ENCODE measurements around the gene ITGB1BP1. TPM values are rescaled to one million over a fixed set of nuclear protein-coding genes. Genes with fewer than 3 reads are reported as not detected.

ITGB1BP1 gene
- total RNA-seq, 4 donors from 2014 or later, result 65.9 to 97.3 (median 89.0) TPM

DNA sequence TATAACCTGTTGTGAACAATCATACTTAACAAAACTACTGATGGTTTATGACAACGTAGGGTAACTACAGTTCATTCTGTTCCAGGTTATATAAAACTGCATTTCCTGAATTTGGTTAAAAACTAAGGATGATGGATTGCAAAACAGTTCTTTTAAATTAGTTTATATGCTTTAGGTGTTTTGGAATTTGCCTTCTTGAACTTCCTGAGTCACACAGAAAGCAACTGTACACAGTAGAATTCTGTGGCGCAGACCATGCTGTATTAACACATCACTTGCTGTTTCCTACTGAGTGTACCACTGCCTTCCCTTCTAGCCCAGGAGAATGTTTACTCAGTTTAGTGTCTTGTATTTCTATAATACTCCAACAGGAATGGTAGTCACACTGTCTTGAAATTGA lies 19.4 kb downstream of the ITGB1BP1 start:
- Histone ChIP-seq H3K27ac (peak overlapping the region in 2 of 4 donors; percentile 40 to 46), H3K36me3 (peaks cover 0 to 60% (median 0%) of the 10 kb centered on the region in 3 donors), H3K27me3 (no peaks in the 10 kb centered on the region), H3K4me3 (no peak overlapping the region), H3K4me1 (peaks cover 0 to 42% (median 11%) of the 10 kb centered on the region in 4 donors), H3K9me3 (no peaks in the 10 kb centered on the region)
- no peak for TF ChIP-seq POLR2A (IDR thresholded peaks at IDR 0.05)
- TF ChIP-seq, protein P1, sequence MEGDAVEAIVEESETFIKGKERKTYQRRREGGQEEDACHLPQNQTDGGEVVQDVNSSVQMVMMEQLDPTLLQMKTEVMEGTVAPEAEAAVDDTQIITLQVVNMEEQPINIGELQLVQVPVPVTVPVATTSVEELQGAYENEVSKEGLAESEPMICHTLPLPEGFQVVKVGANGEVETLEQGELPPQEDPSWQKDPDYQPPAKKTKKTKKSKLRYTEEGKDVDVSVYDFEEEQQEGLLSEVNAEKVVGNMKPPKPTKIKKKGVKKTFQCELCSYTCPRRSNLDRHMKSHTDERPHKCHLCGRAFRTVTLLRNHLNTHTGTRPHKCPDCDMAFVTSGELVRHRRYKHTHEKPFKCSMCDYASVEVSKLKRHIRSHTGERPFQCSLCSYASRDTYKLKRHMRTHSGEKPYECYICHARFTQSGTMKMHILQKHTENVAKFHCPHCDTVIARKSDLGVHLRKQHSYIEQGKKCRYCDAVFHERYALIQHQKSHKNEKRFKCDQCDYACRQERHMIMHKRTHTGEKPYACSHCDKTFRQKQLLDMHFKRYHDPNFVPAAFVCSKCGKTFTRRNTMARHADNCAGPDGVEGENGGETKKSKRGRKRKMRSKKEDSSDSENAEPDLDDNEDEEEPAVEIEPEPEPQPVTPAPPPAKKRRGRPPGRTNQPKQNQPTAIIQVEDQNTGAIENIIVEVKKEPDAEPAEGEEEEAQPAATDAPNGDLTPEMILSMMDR (IDR thresholded peaks at IDR 0.05), result no peak
- TF ChIP-seq EP300 (IDR thresholded peaks at IDR 0.05), result no peak
- 38 to 47% methylated on average over 2 of the region's 2 CpGs for WGBS, 2 donors
- DNase-seq (ENCODE audit: low spot score in 2 of 2), result no peak

- Histone ChIP-seq H3K9me3 (no peaks in the 10 kb centered on the region), H3K27ac (peak overlapping the region in 2 of 4 donors; percentile 50 to 91), H3K4me3 (no peak overlapping the region), H3K4me1 (peaks cover 0 to 40% (median 20%) of the 10 kb centered on the region in 4 donors), H3K36me3 (peaks cover 0 to 45% (median 0%) of the 10 kb centered on the region in 3 donors), H3K27me3 (no peaks in the 10 kb centered on the region)
- TF ChIP-seq EP300 (IDR thresholded peaks at IDR 0.05), result no peak
- TF ChIP-seq, protein P1 (IDR thresholded peaks at IDR 0.05), result no peak
- no peak for TF ChIP-seq POLR2A (IDR thresholded peaks at IDR 0.05)
- no peak for DNase-seq (ENCODE audit: low spot score in 2 of 2)
- 93 to 96% methylated on average over 15 to 18 of the region's 19 CpGs for WGBS, 2 donors
These were observed 21.5 kb downstream of the ITGB1BP1 start for GRCh38 chr2:9401646-9402371.

GRCh38 chr2:9401059-9401547 lies 22.2 kb downstream of the ITGB1BP1 start:
- Histone ChIP-seq H3K27ac (peak overlapping the region in 2 of 4 donors; percentile 50 to 91), H3K36me3 (peaks cover 0 to 46% (median 2%) of the 10 kb centered on the region in 3 donors), H3K4me1 (peaks cover 0 to 38% (median 20%) of the 10 kb centered on the region in 4 donors), H3K9me3 (no peaks in the 10 kb centered on the region), H3K27me3 (no peaks in the 10 kb centered on the region), H3K4me3 (no peak overlapping the region)
- TF ChIP-seq POLR2A (IDR thresholded peaks at IDR 0.05) (no peak), EP300 (IDR thresholded peaks at IDR 0.05) (no peak)
- TF ChIP-seq, protein P1 (IDR thresholded peaks at IDR 0.05), result no peak
- 88 to 92% methylated on average over 12 of the region's 12 CpGs for WGBS, 2 donors
- no peak for DNase-seq (ENCODE audit: low spot score in 2 of 2)

DNA sequence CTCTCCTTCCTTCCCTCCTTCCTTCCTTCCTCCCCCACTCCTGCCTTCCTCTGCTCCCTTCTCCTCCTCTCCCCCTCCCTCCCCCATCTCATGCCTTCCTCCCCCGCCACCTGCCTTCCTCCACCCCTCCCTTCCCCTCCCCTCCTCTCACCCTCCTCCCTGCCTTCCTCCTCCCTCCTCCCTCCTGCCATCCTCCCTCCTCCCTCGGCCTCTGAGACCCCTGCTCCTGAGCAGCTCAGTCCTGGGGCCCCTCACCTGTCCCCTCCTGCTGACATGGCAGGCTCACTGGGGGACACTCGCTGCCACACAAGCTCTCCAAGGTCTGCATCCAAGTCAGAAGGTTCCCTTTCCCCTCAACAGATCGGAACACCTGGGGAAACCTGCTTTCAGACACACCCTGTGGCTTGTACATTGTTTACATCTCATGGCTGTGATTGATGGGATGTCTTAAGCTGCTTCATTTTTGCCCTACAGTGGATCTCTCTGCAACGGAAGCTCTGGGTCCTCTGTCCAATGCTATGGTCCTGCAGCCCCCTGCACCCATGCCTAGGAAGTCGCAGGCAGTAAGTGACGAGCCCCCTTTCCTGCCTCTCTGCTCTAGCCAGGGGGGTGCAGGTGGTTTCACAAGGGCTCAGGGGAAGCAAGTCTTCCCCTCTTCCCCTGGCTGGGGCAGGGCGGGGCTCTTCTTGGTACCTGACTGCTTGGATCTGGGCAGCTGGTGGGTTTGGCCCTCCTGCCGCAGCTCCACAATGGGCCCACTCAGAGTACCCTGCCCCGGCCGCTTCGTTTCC lies 22.9 kb downstream of the ITGB1BP1 start:
- H3K4me3 ChIP-seq, result no peak overlapping the region
- no peaks in the 10 kb centered on the region for H3K9me3 ChIP-seq
- H3K27ac ChIP-seq, result peak overlapping the region in 3 of 4 donors; percentile 46 to 91 (median 50)
- H3K4me1 ChIP-seq, result peaks cover 0 to 38% (median 20%) of the 10 kb centered on the region in 4 donors
- no peaks in the 10 kb centered on the region for H3K27me3 ChIP-seq
- TF ChIP-seq, protein P1 (IDR thresholded peaks at IDR 0.05), result no peak
- no peak for TF ChIP-seq EP300 (IDR thresholded peaks at IDR 0.05)
- no peak for TF ChIP-seq POLR2A (IDR thresholded peaks at IDR 0.05)
- WGBS, 2 donors, result 86 to 88% methylated on average over 11 of the region's 12 CpGs
- peaks cover 0 to 47% (median 3%) of the 10 kb centered on the region in 3 donors for H3K36me3 ChIP-seq
- DNase-seq (ENCODE audit: low spot score in 2 of 2), result no peak

Data from tibial nerve (tissue), 4 donors.